HEK293 (cell line): Measurements from ENCODE around the gene ANAPC16.
A peak's percentile ranks its signal among the peaks of the same experiment; 100 is the strongest.

ENCODE experiments used
- BCL11A ChIP-seq: fragments of 450-650 bp; formaldehyde crosslinking; IDR thresholded peaks from 2 replicates; pipeline ENCODE4 v1.5.1; 2016; ENCODE audit warnings: low read depth, missing biosample characterization, missing genetic modification characterization
- HIC1 ChIP-seq: fragments of 450-650 bp; formaldehyde crosslinking; IDR thresholded peaks from 2 replicates; pipeline ENCODE4 v1.5.1; 2016; ENCODE audit warnings: missing biosample characterization, missing genetic modification characterization
- IKZF3 ChIP-seq: fragments of 450-650 bp; IDR thresholded peaks from 2 replicates; pipeline ENCODE4 v1.5.0; 2018; ENCODE audit warnings: missing biosample characterization, mild to moderate bottlenecking, missing genetic modification characterization, moderate library complexity
- KLF10 ChIP-seq: fragments of 450-650 bp; IDR thresholded peaks from 2 replicates; pipeline ENCODE4 v1.5.1; 2018; ENCODE audit warnings: missing biosample characterization, mild to moderate bottlenecking, missing genetic modification characterization
- KLF8 ChIP-seq: fragments of 450-650 bp; formaldehyde crosslinking; IDR thresholded peaks from 2 replicates; pipeline ENCODE4 v1.5.1; 2016; ENCODE audit warnings: missing biosample characterization, missing genetic modification characterization
- KLF9 ChIP-seq: fragments of 450-650 bp; formaldehyde crosslinking; IDR thresholded peaks from 2 replicates; pipeline ENCODE4 v1.5.1; 2016; ENCODE audit warnings: missing biosample characterization, missing genetic modification characterization, low read depth
- OSR2 ChIP-seq: fragments of 450-650 bp; formaldehyde crosslinking; IDR thresholded peaks from 2 replicates; pipeline ENCODE4 v1.5.1; 2016; ENCODE audit warnings: missing biosample characterization, missing genetic modification characterization
- OVOL3 ChIP-seq: fragments of 450-650 bp; formaldehyde crosslinking; IDR thresholded peaks from 2 replicates; pipeline ENCODE4 v1.5.1; 2016; ENCODE audit warnings: missing biosample characterization, missing genetic modification characterization
- PRDM4 ChIP-seq: fragments of 450-650 bp; formaldehyde crosslinking; IDR thresholded peaks from 2 replicates; pipeline ENCODE4 v1.5.1; 2017; ENCODE audit warnings: missing biosample characterization, missing genetic modification characterization
- SP7 ChIP-seq: fragments of 450-650 bp; formaldehyde crosslinking; IDR thresholded peaks from 2 replicates; pipeline ENCODE4 v1.5.1; 2016; ENCODE audit warnings: missing biosample characterization, missing genetic modification characterization
- TRIM28 ChIP-seq: IDR thresholded peaks from 2 replicates; pipeline ENCODE4 v1.6.1; 2011; ENCODE audit warnings: low read length, control low read depth, borderline replicate concordance
- ZIC2 ChIP-seq: fragments of 450-650 bp; formaldehyde crosslinking; IDR thresholded peaks from 2 replicates; pipeline ENCODE4 v1.5.1; 2016; ENCODE audit warnings: missing biosample characterization, missing genetic modification characterization
- ZNF112 ChIP-seq: fragments of 450-650 bp; formaldehyde crosslinking; IDR thresholded peaks from 2 replicates; pipeline ENCODE4 v1.5.0; 2017; ENCODE audit warnings: missing biosample characterization, missing genetic modification characterization
- ZNF132 ChIP-seq: fragments of 450-650 bp; formaldehyde crosslinking; IDR thresholded peaks from 2 replicates; pipeline ENCODE4 v1.5.1; 2017; ENCODE audit warnings: missing biosample characterization, missing genetic modification characterization, borderline replicate concordance
- ZNF146 ChIP-seq: fragments of 450-650 bp; formaldehyde crosslinking; IDR thresholded peaks from 2 replicates; pipeline ENCODE4 v1.5.1; 2016; ENCODE audit warnings: missing biosample characterization, missing genetic modification characterization
- ZNF174 ChIP-seq: fragments of 450-650 bp; formaldehyde crosslinking; IDR thresholded peaks from 2 replicates; pipeline ENCODE4 v1.5.0; 2017; ENCODE audit warnings: missing biosample characterization, mild to moderate bottlenecking, missing genetic modification characterization
- ZNF2 ChIP-seq: fragments of 450-650 bp; formaldehyde crosslinking; IDR thresholded peaks from 2 replicates; pipeline ENCODE4 v1.5.1; 2016; ENCODE audit warnings: missing biosample characterization, missing genetic modification characterization
- ZNF324 ChIP-seq: fragments of 450-650 bp; formaldehyde crosslinking; IDR thresholded peaks from 2 replicates; pipeline ENCODE4 v1.5.1; 2016; ENCODE audit warnings: missing biosample characterization, missing genetic modification characterization
- ZNF37A ChIP-seq: fragments of 450-650 bp; IDR thresholded peaks from 2 replicates; pipeline ENCODE4 v1.5.1; 2018; ENCODE audit warnings: missing biosample characterization, missing genetic modification characterization
- ZNF398 ChIP-seq: fragments of 450-650 bp; formaldehyde crosslinking; IDR thresholded peaks from 2 replicates; pipeline ENCODE4 v1.5.1; 2017; ENCODE audit warnings: missing biosample characterization, missing genetic modification characterization
- ZNF501 ChIP-seq: fragments of 450-650 bp; formaldehyde crosslinking; IDR thresholded peaks from 2 replicates; pipeline ENCODE4 v1.5.1; 2016; ENCODE audit warnings: missing biosample characterization, missing genetic modification characterization
- ZNF510 ChIP-seq: fragments of 450-650 bp; formaldehyde crosslinking; IDR thresholded peaks from 2 replicates; pipeline ENCODE4 v1.5.1; 2018; ENCODE audit warnings: mild to moderate bottlenecking, missing genetic modification characterization, missing biosample characterization; ENCODE audit not compliant: insufficient replicate concordance
- ZNF549 ChIP-seq: fragments of 450-650 bp; IDR thresholded peaks from 2 replicates; pipeline ENCODE4 v1.5.1; 2018; ENCODE audit warnings: missing biosample characterization, missing genetic modification characterization, mild to moderate bottlenecking, inconsistent platforms, moderate library complexity
- ZNF610 ChIP-seq: fragments of 450-650 bp; formaldehyde crosslinking; IDR thresholded peaks from 2 replicates; pipeline ENCODE4 v1.5.1; 2016; ENCODE audit warnings: missing biosample characterization, missing genetic modification characterization, borderline replicate concordance
- ZNF629 ChIP-seq: fragments of 450-650 bp; formaldehyde crosslinking; IDR thresholded peaks from 2 replicates; pipeline ENCODE4 v1.5.1; 2017; ENCODE audit warnings: missing biosample characterization, missing genetic modification characterization
- ZNF660 ChIP-seq: fragments of 450-650 bp; IDR thresholded peaks from 2 replicates; pipeline ENCODE4 v1.5.1; 2018; ENCODE audit warnings: missing biosample characterization, mild to moderate bottlenecking, missing genetic modification characterization
- ZNF843 ChIP-seq: fragments of 450-650 bp; formaldehyde crosslinking; IDR thresholded peaks from 2 replicates; pipeline ENCODE4 v1.5.1; 2016; ENCODE audit warnings: missing biosample characterization, missing genetic modification characterization
- TF ChIP-seq, protein P1 (sequence below): fragments of 450-650 bp; formaldehyde crosslinking; IDR thresholded peaks from 2 replicates; pipeline ENCODE4 v1.5.1; 2016; ENCODE audit warnings: missing biosample characterization, missing genetic modification characterization, low read depth
- TF ChIP-seq, protein P2 (sequence below): fragments of 450-650 bp; formaldehyde crosslinking; IDR thresholded peaks from 2 replicates; pipeline ENCODE4 v1.5.1; 2016; ENCODE audit warnings: missing biosample characterization, missing genetic modification characterization
- TF ChIP-seq, protein P3 (sequence below): fragments of 450-650 bp; formaldehyde crosslinking; IDR thresholded peaks from 2 replicates; pipeline ENCODE4 v1.5.1; 2016; ENCODE audit warnings: missing biosample characterization, missing genetic modification characterization

ANAPC16 gene

GRCh38 chr10:72228318-72228751 is 12.5 kb downstream of the ANAPC16 start (continued):
- peak; percentile 78; the same call in 1 of the 2 replicates for TF ChIP-seq ZNF324 (tag by site-specific recombination)
- TF ChIP-seq, protein P1, sequence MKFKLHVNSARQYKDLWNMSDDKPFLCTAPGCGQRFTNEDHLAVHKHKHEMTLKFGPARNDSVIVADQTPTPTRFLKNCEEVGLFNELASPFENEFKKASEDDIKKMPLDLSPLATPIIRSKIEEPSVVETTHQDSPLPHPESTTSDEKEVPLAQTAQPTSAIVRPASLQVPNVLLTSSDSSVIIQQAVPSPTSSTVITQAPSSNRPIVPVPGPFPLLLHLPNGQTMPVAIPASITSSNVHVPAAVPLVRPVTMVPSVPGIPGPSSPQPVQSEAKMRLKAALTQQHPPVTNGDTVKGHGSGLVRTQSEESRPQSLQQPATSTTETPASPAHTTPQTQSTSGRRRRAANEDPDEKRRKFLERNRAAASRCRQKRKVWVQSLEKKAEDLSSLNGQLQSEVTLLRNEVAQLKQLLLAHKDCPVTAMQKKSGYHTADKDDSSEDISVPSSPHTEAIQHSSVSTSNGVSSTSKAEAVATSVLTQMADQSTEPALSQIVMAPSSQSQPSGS (tag by site-specific recombination) = peak; percentile 62
- TF ChIP-seq OVOL3 (tag by site-specific recombination) = peak; percentile 70; the same call in 1 of the 2 replicates
- peak; percentile 33; the same call in 1 of the 2 replicates for TF ChIP-seq KLF9 (tag by site-specific recombination)
- TF ChIP-seq ZNF549 (tag by site-specific recombination) = no peak
- peak; percentile 39; the same call in 1 of the 2 replicates for TF ChIP-seq BCL11A (tag by site-specific recombination)
- peak; percentile 77 for TF ChIP-seq KLF8 (tag by site-specific recombination)
- TF ChIP-seq OSR2 (tag by site-specific recombination) = peak; percentile 98
- no peak for TF ChIP-seq HIC1 (tag by site-specific recombination)
- TF ChIP-seq ZNF510 (tag by site-specific recombination) = no peak
- TF ChIP-seq, protein P2, sequence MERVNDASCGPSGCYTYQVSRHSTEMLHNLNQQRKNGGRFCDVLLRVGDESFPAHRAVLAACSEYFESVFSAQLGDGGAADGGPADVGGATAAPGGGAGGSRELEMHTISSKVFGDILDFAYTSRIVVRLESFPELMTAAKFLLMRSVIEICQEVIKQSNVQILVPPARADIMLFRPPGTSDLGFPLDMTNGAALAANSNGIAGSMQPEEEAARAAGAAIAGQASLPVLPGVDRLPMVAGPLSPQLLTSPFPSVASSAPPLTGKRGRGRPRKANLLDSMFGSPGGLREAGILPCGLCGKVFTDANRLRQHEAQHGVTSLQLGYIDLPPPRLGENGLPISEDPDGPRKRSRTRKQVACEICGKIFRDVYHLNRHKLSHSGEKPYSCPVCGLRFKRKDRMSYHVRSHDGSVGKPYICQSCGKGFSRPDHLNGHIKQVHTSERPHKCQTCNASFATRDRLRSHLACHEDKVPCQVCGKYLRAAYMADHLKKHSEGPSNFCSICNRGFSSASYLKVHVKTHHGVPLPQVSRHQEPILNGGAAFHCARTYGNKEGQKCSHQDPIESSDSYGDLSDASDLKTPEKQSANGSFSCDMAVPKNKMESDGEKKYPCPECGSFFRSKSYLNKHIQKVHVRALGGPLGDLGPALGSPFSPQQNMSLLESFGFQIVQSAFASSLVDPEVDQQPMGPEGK = peak; percentile 88
- peak; percentile 95 for TF ChIP-seq TRIM28
- TF ChIP-seq ZNF610 (tag by site-specific recombination) = 0 out of 2 replicates have a peak, but pooled peaks have one; percentile 52
- TF ChIP-seq SP7 (tag by site-specific recombination) = peak; percentile 99
- peak; percentile 36 for TF ChIP-seq ZNF146 (tag by site-specific recombination)
- TF ChIP-seq ZNF37A (tag by site-specific recombination) = no peak
- no peak for TF ChIP-seq ZNF174 (tag by site-specific recombination)
- TF ChIP-seq ZNF112 (tag by site-specific recombination) = no peak
- peak; percentile 99 for TF ChIP-seq ZNF843
- peak; percentile 64; the same call in 1 of the 2 replicates for TF ChIP-seq ZNF398 (tag by site-specific recombination)
- TF ChIP-seq KLF10 = peak; percentile 85
- TF ChIP-seq ZNF2 (tag by site-specific recombination) = peak; percentile 53; the same call in 1 of the 2 replicates
- peak; percentile 87 for TF ChIP-seq ZNF629 (tag by site-specific recombination)
- peak; percentile 94 for TF ChIP-seq ZIC2 (tag by site-specific recombination)
- TF ChIP-seq, protein P3, sequence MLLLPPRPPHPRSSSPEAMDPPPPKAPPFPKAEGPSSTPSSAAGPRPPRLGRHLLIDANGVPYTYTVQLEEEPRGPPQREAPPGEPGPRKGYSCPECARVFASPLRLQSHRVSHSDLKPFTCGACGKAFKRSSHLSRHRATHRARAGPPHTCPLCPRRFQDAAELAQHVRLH = peak; percentile 95
- peak; percentile 100 for TF ChIP-seq PRDM4 (tag by site-specific recombination)
- peak; percentile 92 for TF ChIP-seq ZNF660 (tag by site-specific recombination)
- no peak for TF ChIP-seq ZNF132 (tag by site-specific recombination)
- TF ChIP-seq ZNF501 = peak; percentile 86
- peak; percentile 99 for TF ChIP-seq IKZF3 (tag by site-specific recombination)
